ENCODE results near the gene CD27. TPM values are rescaled to one million over a fixed set of nuclear protein-coding genes. Genes with fewer than 3 reads are reported as not detected.

The CD27 gene
- total and polyA plus RNA-seq, 9 donors: 0.34 to 0.87 (median 0.55) TPM; not detected in 2

- no peaks in the 10 kb centered on the region for H3K4me1 ChIP-seq (ENCODE audit: insufficient read depth)
- no peak overlapping the region for H3K27ac ChIP-seq
- no peaks in the 10 kb centered on the region for H3K27me3 ChIP-seq
- 83 to 89% (median 84%) methylated on average over 10 of the region's 10 CpGs for WGBS, 3 donors
- no peak overlapping the region for H3K4me3 ChIP-seq
- no peaks in the 10 kb centered on the region for H3K9me3 ChIP-seq
- intact Hi-C loops (cut with DNase I): loop anchor here (5.0 to 10.0 kb wide), 3 partner anchors 39 to 136 kb away; no protein-coding TSS in a partner anchor
- TF ChIP-seq CTCF (IDR thresholded peaks at IDR 0.05) (no peak), POLR2A (IDR thresholded peaks at IDR 0.05) (no peak), EP300 (IDR thresholded peaks at IDR 0.05) (no peak)
- DNase-seq: no peak
- no peaks in the 10 kb centered on the region for H3K36me3 ChIP-seq
Measured at GRCh38 chr12:6460751-6461371, 16.1 kb downstream of the CD27 start.

GRCh38 chr12:6461401-6462233, 16.9 kb downstream of the CD27 start:
- intact Hi-C loops (cut with DNase I): loop anchor here (5.0 to 10.0 kb wide), 3 partner anchors 39 to 137 kb away; no protein-coding TSS in a partner anchor
- Histone ChIP-seq H3K4me3 (no peak overlapping the region), H3K27me3 (no peaks in the 10 kb centered on the region), H3K27ac (no peak overlapping the region), H3K9me3 (no peaks in the 10 kb centered on the region), H3K4me1 (ENCODE audit: insufficient read depth) (no peaks in the 10 kb centered on the region), H3K36me3 (no peaks in the 10 kb centered on the region)
- DNase-seq: no peak
- 81 to 83% (median 82%) methylated on average over 15 of the region's 15 CpGs for WGBS, 3 donors
- no peak for TF ChIP-seq POLR2A (IDR thresholded peaks at IDR 0.05)
- no peak for TF ChIP-seq EP300 (IDR thresholded peaks at IDR 0.05)
- TF ChIP-seq CTCF (IDR thresholded peaks at IDR 0.05): no peak

- Histone ChIP-seq H3K27ac (no peak overlapping the region), H3K4me3 (no peak overlapping the region), H3K4me1 (ENCODE audit: insufficient read depth) (no peaks in the 10 kb centered on the region), H3K36me3 (no peaks in the 10 kb centered on the region), H3K27me3 (no peaks in the 10 kb centered on the region), H3K9me3 (no peaks in the 10 kb centered on the region)
- no peak for DNase-seq
- intact Hi-C loops (cut with DNase I): loop anchor here (5.0 to 10.0 kb wide), 3 partner anchors 40 to 138 kb away; no protein-coding TSS in a partner anchor
- TF ChIP-seq EP300 (IDR thresholded peaks at IDR 0.05): no peak
- TF ChIP-seq CTCF (IDR thresholded peaks at IDR 0.05): no peak
- TF ChIP-seq POLR2A (IDR thresholded peaks at IDR 0.05): no peak
- WGBS, 3 donors: 87 to 90% (median 90%) methylated on average over 14 of the region's 14 CpGs
Measured at GRCh38 chr12:6462234-6462995, 17.7 kb downstream of the CD27 start.

- no peak for DNase-seq
- Histone ChIP-seq H3K27me3 (no peaks in the 10 kb centered on the region), H3K4me3 (no peak overlapping the region), H3K27ac (no peak overlapping the region), H3K4me1 (ENCODE audit: insufficient read depth) (no peaks in the 10 kb centered on the region), H3K36me3 (no peaks in the 10 kb centered on the region), H3K9me3 (no peaks in the 10 kb centered on the region)
- 75 to 78% (median 76%) methylated on average over 7 of the region's 7 CpGs for WGBS, 3 donors
- intact Hi-C loops (cut with DNase I): loop anchor here (5.0 to 10.0 kb wide), 3 partner anchors 41 to 138 kb away; no protein-coding TSS in a partner anchor
- no peak for TF ChIP-seq POLR2A (IDR thresholded peaks at IDR 0.05)
- TF ChIP-seq CTCF (IDR thresholded peaks at IDR 0.05): no peak
- TF ChIP-seq EP300 (IDR thresholded peaks at IDR 0.05): no peak
Measured at GRCh38 chr12:6463216-6463615, 18.5 kb downstream of the CD27 start.
